IMR-90 (cell line): ENCODE data around the gene VWDE. TPM values are rescaled to one million over a fixed set of nuclear protein-coding genes. Genes with fewer than 3 reads are reported as not detected.

Experiments
- ATAC-seq: fragments of 200-7000 bp; cut with Tn5 transposase; 2 replicates; pipeline ENCODE4 v1.9.1; 2020; ENCODE audit warnings: low read depth, mild to moderate bottlenecking, moderate library complexity
- BruUV-seq: library from RNA; stranded (reverse); fragments of 400-500 nt; replicated peaks from 2 replicates; lab custom pipeline; 2021; lab: Mats Ljungman, UMichigan
- CTCF ChIA-PET: fragments of 300-600 bp; formaldehyde crosslinking; extraction: SDS; loops from one replicate; lab custom pipeline; 2021; ENCODE audit warnings: antibody characterized with exemption; lab: Yijun Ruan, JAX
- POLR2A ChIA-PET: fragments of 300-600 bp; sonication (Branson Sonifier 250); formaldehyde crosslinking; loops from one replicate; lab custom pipeline; 2022; ENCODE audit warnings: antibody characterized with exemption; ENCODE audit not compliant: unreplicated experiment; lab: Charles Lee
- DNase-seq: peaks from one replicate; pipeline ENCODE4 v3.0.0; 2013
- H2AFZ ChIP-seq: replicated peaks from 2 replicates; pipeline ENCODE3; 2013; ENCODE audit warnings: low read length, mild to moderate bottlenecking; ENCODE audit not compliant: poor library complexity
- H2AK5ac ChIP-seq: 2 replicates; pipeline ENCODE4 v1.6.1; 2013; ENCODE audit warnings: low read depth, low read length, inconsistent platforms
- H2AK9ac ChIP-seq: replicated peaks from 2 replicates; pipeline ENCODE3; 2013; ENCODE audit warnings: mild to moderate bottlenecking, low read depth, low read length, moderate library complexity; ENCODE audit not compliant: poor library complexity
- H2BK120ac ChIP-seq: 2 replicates; pipeline ENCODE4 v1.6.1; 2013; ENCODE audit warnings: low read depth, low read length, inconsistent platforms
- H2BK15ac ChIP-seq: 3 replicates; pipeline ENCODE4 v1.6.1; 2013; ENCODE audit warnings: low read depth, low read length, inconsistent platforms
- H2BK20ac ChIP-seq: 2 replicates; pipeline ENCODE4 v1.6.1; 2013; ENCODE audit warnings: low read depth, mild to moderate bottlenecking, inconsistent platforms, low read length, moderate library complexity
- H2BK5ac ChIP-seq: 2 replicates; pipeline ENCODE4 v1.6.1; 2013; ENCODE audit warnings: mild to moderate bottlenecking, low read depth, low read length, inconsistent platforms; ENCODE audit not compliant: poor library complexity, severe bottlenecking
- H3K14ac ChIP-seq: replicated peaks from 2 replicates; pipeline ENCODE4 v1.6.1; 2013; ENCODE audit warnings: low read depth, low read length, inconsistent platforms
- H3K18ac ChIP-seq: 2 replicates; pipeline ENCODE4 v1.6.1; 2013; ENCODE audit warnings: low read depth, low read length, control low read depth
- H3K23ac ChIP-seq: 2 replicates; pipeline ENCODE4 v1.6.1; 2013; ENCODE audit warnings: low read depth, low read length, inconsistent platforms
- H3K27ac ChIP-seq: 2 replicates; pipeline ENCODE4 v1.5.1; 2013; ENCODE audit warnings: mild to moderate bottlenecking, control low read depth, low read length; ENCODE audit not compliant: insufficient read depth
- H3K27me3 ChIP-seq: 2 replicates; pipeline ENCODE4 v1.6.1; 2013; ENCODE audit warnings: low read length; ENCODE audit not compliant: control insufficient read depth, insufficient read depth
- H3K36me3 ChIP-seq: 2 replicates; pipeline ENCODE4 v1.6.1; 2013; ENCODE audit warnings: low read length, mixed read lengths; ENCODE audit not compliant: control insufficient read depth, insufficient read depth
- H3K4ac ChIP-seq: 2 replicates; pipeline ENCODE4 v1.6.1; 2013; ENCODE audit warnings: low read depth, low read length, inconsistent platforms
- H3K4me1 ChIP-seq: 2 replicates; pipeline ENCODE4 v1.6.1; 2013; ENCODE audit warnings: low read length, mixed read lengths; ENCODE audit not compliant: control insufficient read depth, insufficient read depth
- H3K4me2 ChIP-seq: 2 replicates; pipeline ENCODE4 v1.6.1; 2013; ENCODE audit warnings: low read depth, mild to moderate bottlenecking, control low read depth, low read length, moderate library complexity
- H3K4me3 ChIP-seq: 2 replicates; pipeline ENCODE4 v1.5.1; 2013; ENCODE audit warnings: low read depth, mild to moderate bottlenecking, control low read depth, low read length, moderate library complexity; ENCODE audit not compliant: insufficient read depth
- H3K56ac ChIP-seq: 2 replicates; pipeline ENCODE4 v1.6.1; 2013; ENCODE audit warnings: low read length, inconsistent platforms; ENCODE audit not compliant: insufficient read depth; ENCODE audit errors: extremely low read depth
- H3K79me1 ChIP-seq, 2 experiments: 2 replicates each; pipeline ENCODE4 v1.6.1; 2013; ENCODE audit warnings: low read length in 2 of 2, inconsistent platforms in 1 of 2, low read depth in 1 of 2
- H3K9ac ChIP-seq: 2 replicates; pipeline ENCODE4 v1.6.1; 2013; ENCODE audit warnings: low read depth, low read length, control low read depth
- H3K9me1 ChIP-seq: 2 replicates; pipeline ENCODE4 v1.6.1; 2013; ENCODE audit warnings: low read length, inconsistent platforms; ENCODE audit not compliant: insufficient read depth
- H3K9me3 ChIP-seq: 2 replicates; pipeline ENCODE4 v1.6.1; 2013; ENCODE audit warnings: low read length; ENCODE audit not compliant: control insufficient read depth, insufficient read depth
- H4K20me1 ChIP-seq: 2 replicates; pipeline ENCODE4 v1.6.1; 2013; ENCODE audit warnings: low read length, inconsistent platforms; ENCODE audit not compliant: insufficient read depth
- H4K5ac ChIP-seq: 2 replicates; pipeline ENCODE4 v1.6.1; 2013; ENCODE audit warnings: mild to moderate bottlenecking, low read depth, low read length, control low read depth
- H4K8ac ChIP-seq, 2 experiments: 2 replicates each; pipeline ENCODE4 v1.6.1; 2013; ENCODE audit warnings: low read depth in 2 of 2, low read length in 2 of 2, control low read depth in 1 of 2, inconsistent platforms in 1 of 2
- H4K91ac ChIP-seq: 2 replicates; pipeline ENCODE4 v1.6.1; 2013; ENCODE audit warnings: low read depth, low read length, inconsistent platforms; ENCODE audit not compliant: insufficient read depth
- MAZ ChIP-seq: IDR thresholded peaks from 2 replicates; pipeline ENCODE4 v1.6.1; 2012; ENCODE audit warnings: low read depth, mild to moderate bottlenecking, low read length, improper control_type of control experiment, moderate library complexity, borderline replicate concordance
- MXI1 ChIP-seq: IDR thresholded peaks from 2 replicates; pipeline ENCODE4 v1.6.1; 2012; ENCODE audit warnings: low read depth, mild to moderate bottlenecking, low read length, moderate library complexity, borderline replicate concordance
- POLR2A ChIP-seq: IDR thresholded peaks from 2 replicates; pipeline ENCODE4 v1.6.1; 2012; ENCODE audit warnings: mild to moderate bottlenecking, low read depth, low read length
- RAD21 ChIP-seq: IDR thresholded peaks from 2 replicates; pipeline ENCODE4 v1.6.1; 2012; ENCODE audit warnings: low read length, improper control_type of control experiment
- RFX5 ChIP-seq: IDR thresholded peaks from 2 replicates; pipeline ENCODE4 v1.8.0; 2012; ENCODE audit warnings: low read depth, mild to moderate bottlenecking, low read length, moderate library complexity
- SMC3 ChIP-seq: fragments of 150-350 bp; IDR thresholded peaks from 2 replicates; pipeline ENCODE4 v1.6.1; 2016; ENCODE audit warnings: low read depth, mild to moderate bottlenecking, antibody characterized with exemption, low read length, moderate library complexity
- dilution Hi-C: fragments of 300-500 bp; cut with HindIII; formaldehyde crosslinking; loops from one replicate; pipeline ENCODE4 v1.14.3; 2018; ENCODE audit warnings: low sequenced_read_pairs; ENCODE audit not compliant: unreplicated experiment
- in situ Hi-C: fragments of 300-500 bp; cut with MboI; formaldehyde crosslinking; loops from 3 replicates; pipeline ENCODE4 v1.14.3; 2019; ENCODE audit warnings: low sequenced_read_pairs, inconsistent platforms, mixed read lengths
- intact Hi-C: fragments of 100-400 bp; cut with micrococcal nuclease; formaldehyde crosslinking; loops from 2 replicates; pipeline ENCODE4 v1.10.0; 2022
- polyA plus RNA-seq, 3 experiments: library from polyadenylated mRNA; depleted of rRNA; stranded (reverse); fragments of >200 nt; gene quantifications; 2 replicates each; pipeline ENCODE4 v1.2.3, GENCODE V29; 2012; ENCODE audit warnings: low replicate concordance in 1 of 3
- total RNA-seq: library from RNA; depleted of rRNA; stranded (reverse); fragments of >200 nt; gene quantifications from 2 replicates; pipeline ENCODE4 v1.2.3, GENCODE V29; 2012
- TF ChIP-seq, protein P1 (sequence below): conservative IDR thresholded peaks from 2 replicates; pipeline ENCODE4 v1.5.1; 2012; ENCODE audit warnings: mild to moderate bottlenecking, low read depth, low read length, improper control_type of control experiment
- TF ChIP-seq, protein P2 (sequence below): fragments of 150-350 bp; IDR thresholded peaks from 2 replicates; pipeline ENCODE4 v1.6.1; 2017; ENCODE audit warnings: mild to moderate bottlenecking, antibody characterized with exemption, low read length, low read depth

The VWDE gene
- total and polyA plus RNA-seq, 2 of the 4 experiments (the other 2 are of a cell fraction) = 0.05 to 0.18 TPM

DNA sequence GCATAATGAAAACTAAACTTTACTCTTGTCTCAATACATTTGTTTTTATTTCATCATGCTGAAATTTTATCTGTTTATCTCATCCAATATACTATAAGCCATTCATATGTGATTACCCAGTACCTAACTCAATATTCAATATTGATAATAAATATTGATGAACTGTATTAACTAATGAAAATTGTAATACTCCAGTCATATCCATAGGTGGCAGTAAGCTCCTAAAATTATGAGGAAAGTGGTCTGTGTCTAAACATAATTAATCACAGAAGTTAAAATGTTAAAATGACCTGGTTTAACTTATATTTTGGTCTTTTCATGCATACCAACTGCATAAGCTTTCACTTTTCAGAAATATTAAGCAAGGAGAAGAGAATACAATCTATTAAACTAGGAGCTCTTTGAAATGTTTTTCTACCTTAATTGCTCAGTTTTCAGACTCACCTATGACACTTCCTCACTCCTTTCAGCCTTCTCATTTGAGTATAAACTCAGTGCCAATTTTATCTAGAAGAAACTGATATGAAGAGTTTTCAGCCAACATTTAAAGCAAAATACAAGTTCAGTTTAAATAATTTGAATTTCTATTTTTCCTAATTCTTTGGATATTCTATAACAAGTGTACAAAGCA is 30.5 kb upstream of the VWDE start:
- Histone ChIP-seq H3K36me3 (no peaks in the 10 kb centered on the region), H3K4me3 (no peak overlapping the region), H3K4me1 (no peaks in the 10 kb centered on the region), H3K79me1 (no peaks in the 10 kb centered on the region), H3K27me3 (no peaks in the 10 kb centered on the region), H4K5ac (no peak overlapping the region), H2BK120ac (no peak overlapping the region), H4K20me1 (no peaks in the 10 kb centered on the region), H4K91ac (no peak overlapping the region), H3K9ac (no peak overlapping the region), H3K9me3 (no peaks in the 10 kb centered on the region), H2AFZ (no peak overlapping the region), H2BK20ac (no peak overlapping the region), H4K8ac (no peak overlapping the region), H3K18ac (no peak overlapping the region), H3K4me2 (no peak overlapping the region), H2AK5ac (no peak overlapping the region), H2AK9ac (no peak overlapping the region), H3K23ac (no peak overlapping the region), H3K56ac (no peak overlapping the region), H3K9me1 (no peaks in the 10 kb centered on the region), H3K14ac (no peak overlapping the region), H2BK15ac (no peak overlapping the region), H3K27ac (no peak overlapping the region), H3K4ac (no peak overlapping the region), H2BK5ac (no peak overlapping the region)
- no peak for ATAC-seq
- CTCF ChIA-PET = interaction anchor here (0.8 to 1.5 kb wide), 7 partner anchors 10 to 56 kb away, joined by 3 to 7 read pairs (median 4); no protein-coding TSS in a partner anchor
- no peak for DNase-seq
- dilution Hi-C loops = no loop called here
- in situ Hi-C loops = no loop called here
- BruUV-seq = no TSS peak
- intact Hi-C loops = no loop called here
- POLR2A ChIA-PET = no interaction called here
- TF ChIP-seq MXI1 = no peak
- no peak for TF ChIP-seq RFX5
- TF ChIP-seq SMC3 = no peak
- TF ChIP-seq RAD21 = peak; percentile 32
- TF ChIP-seq, protein P1, sequence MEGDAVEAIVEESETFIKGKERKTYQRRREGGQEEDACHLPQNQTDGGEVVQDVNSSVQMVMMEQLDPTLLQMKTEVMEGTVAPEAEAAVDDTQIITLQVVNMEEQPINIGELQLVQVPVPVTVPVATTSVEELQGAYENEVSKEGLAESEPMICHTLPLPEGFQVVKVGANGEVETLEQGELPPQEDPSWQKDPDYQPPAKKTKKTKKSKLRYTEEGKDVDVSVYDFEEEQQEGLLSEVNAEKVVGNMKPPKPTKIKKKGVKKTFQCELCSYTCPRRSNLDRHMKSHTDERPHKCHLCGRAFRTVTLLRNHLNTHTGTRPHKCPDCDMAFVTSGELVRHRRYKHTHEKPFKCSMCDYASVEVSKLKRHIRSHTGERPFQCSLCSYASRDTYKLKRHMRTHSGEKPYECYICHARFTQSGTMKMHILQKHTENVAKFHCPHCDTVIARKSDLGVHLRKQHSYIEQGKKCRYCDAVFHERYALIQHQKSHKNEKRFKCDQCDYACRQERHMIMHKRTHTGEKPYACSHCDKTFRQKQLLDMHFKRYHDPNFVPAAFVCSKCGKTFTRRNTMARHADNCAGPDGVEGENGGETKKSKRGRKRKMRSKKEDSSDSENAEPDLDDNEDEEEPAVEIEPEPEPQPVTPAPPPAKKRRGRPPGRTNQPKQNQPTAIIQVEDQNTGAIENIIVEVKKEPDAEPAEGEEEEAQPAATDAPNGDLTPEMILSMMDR = peak; percentile 50
- TF ChIP-seq, protein P2, sequence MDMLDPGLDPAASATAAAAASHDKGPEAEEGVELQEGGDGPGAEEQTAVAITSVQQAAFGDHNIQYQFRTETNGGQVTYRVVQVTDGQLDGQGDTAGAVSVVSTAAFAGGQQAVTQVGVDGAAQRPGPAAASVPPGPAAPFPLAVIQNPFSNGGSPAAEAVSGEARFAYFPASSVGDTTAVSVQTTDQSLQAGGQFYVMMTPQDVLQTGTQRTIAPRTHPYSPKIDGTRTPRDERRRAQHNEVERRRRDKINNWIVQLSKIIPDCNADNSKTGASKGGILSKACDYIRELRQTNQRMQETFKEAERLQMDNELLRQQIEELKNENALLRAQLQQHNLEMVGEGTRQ = no peak
- no peak for TF ChIP-seq POLR2A
- TF ChIP-seq MAZ = no peak
